CD4-positive, alpha-beta T cell (primary cell): ENCODE data around the gene WDCP. TPM values are rescaled to one million over a fixed set of nuclear protein-coding genes. Genes with fewer than 3 reads are reported as not detected.

Source experiments
- ATAC-seq: fragments of 200-7000 bp; cut with Tn5 transposase; one replicate; pipeline ENCODE4 v1.10.0; 2022; ENCODE audit warnings: mild to moderate bottlenecking; ENCODE audit not compliant: poor library complexity
- CTCF ChIA-PET: fragments of 350-600 bp; sonication (Branson Sonifier 250); formaldehyde crosslinking; loops from one replicate; lab custom pipeline; 2021; ENCODE audit warnings: antibody characterized with exemption, inconsistent platforms; lab: Charles Lee
- POLR2A ChIA-PET: fragments of 350-600 bp; sonication (Branson Sonifier 250); formaldehyde crosslinking; loops from one replicate; lab custom pipeline; 2021; ENCODE audit warnings: antibody characterized with exemption, inconsistent platforms; lab: Charles Lee
- DNase-seq, 14 experiments: peaks; one replicate each; pipeline ENCODE4 v3.0.0-alpha.2; 2013 to 2020; ENCODE audit warnings: mixed read lengths in 2 of 14
- H3K27ac ChIP-seq, 2 donors: one replicate each; pipeline versions ENCODE4 v1.5.1 to v1.7.0; 2013; ENCODE audit warnings: low read length in 2 of 2, low read depth in 1 of 2, mild to moderate bottlenecking in 1 of 2
- H3K27me3 ChIP-seq, 2 experiments: 1 replicate in 1 of 2; 2 replicates in 1 of 2; pipeline versions ENCODE4 v1.6.1 to v1.7.0; 2013; ENCODE audit warnings: low read length in 2 of 2, control low read depth in 1 of 2, mild to moderate bottlenecking in 1 of 2, moderate library complexity in 1 of 2; ENCODE audit not compliant: insufficient read depth in 2 of 2, control insufficient read depth in 1 of 2
- H3K36me3 ChIP-seq: one replicate; pipeline ENCODE4 v1.6.1; 2013; ENCODE audit warnings: low read length, control low read depth; ENCODE audit not compliant: insufficient read depth
- H3K4me1 ChIP-seq: one replicate; pipeline ENCODE4 v1.6.1; 2013; ENCODE audit warnings: low read length, control low read depth; ENCODE audit not compliant: insufficient read depth
- H3K4me3 ChIP-seq: one replicate; pipeline ENCODE4 v1.5.1; 2013; ENCODE audit warnings: mild to moderate bottlenecking, low read length, moderate library complexity
- H3K9me3 ChIP-seq, 2 experiments: 1 replicate in 1 of 2; 2 replicates in 1 of 2; pipeline versions ENCODE4 v1.6.1 to v1.7.0; 2013; ENCODE audit warnings: low read length in 2 of 2, mild to moderate bottlenecking in 2 of 2, control low read depth in 1 of 2, moderate library complexity in 1 of 2; ENCODE audit not compliant: control insufficient read depth in 1 of 2, insufficient read depth in 1 of 2
- H3K27ac Mint-ChIP-seq: one replicate; pipeline ENCODE4 v1.8.0; 2020; ENCODE audit warnings: mixed read lengths
- H3K27me3 Mint-ChIP-seq: one replicate; pipeline ENCODE4 v1.8.0; 2021; ENCODE audit warnings: mixed read lengths
- H3K36me3 Mint-ChIP-seq: one replicate; pipeline ENCODE4 v1.8.0; 2021; ENCODE audit warnings: low read depth, mixed read lengths
- H3K4me1 Mint-ChIP-seq: one replicate; pipeline ENCODE4 v1.8.0; 2021; ENCODE audit warnings: low read depth, mixed read lengths
- H3K4me3 Mint-ChIP-seq: one replicate; pipeline ENCODE4 v1.8.0; 2020; ENCODE audit warnings: mild to moderate bottlenecking, mixed read lengths
- H3K9me3 Mint-ChIP-seq: one replicate; pipeline ENCODE4 v1.8.0; 2020; ENCODE audit warnings: mixed read lengths
- CTCF ChIP-seq: fragments of 200-600 bp; IDR thresholded peaks from one replicate; pipeline ENCODE4 v1.8.0; 2022; ENCODE audit warnings: antibody characterized with exemption, mild to moderate bottlenecking
- intact Hi-C, 2 experiments: fragments of 100-400 bp; cut with DNase I in 1 of 2; cut with micrococcal nuclease in 1 of 2; formaldehyde crosslinking; loops; one replicate each; pipeline versions ENCODE4 v1.15.1 to v1.9.0; 2023 to 2025; cut with DNase I, micrococcal nuclease
- total RNA-seq, 174 experiments: library from RNA in 2 of 174; stranded (reverse) in 2 of 174; gene quantifications; one replicate each; pipeline ENCODE4 v1.2.3 and lab custom pipeline; 2021 to 2026

The WDCP gene
- total RNA-seq, 2 experiments from 2014 or later: 1.4 to 2.0 TPM

DNA sequence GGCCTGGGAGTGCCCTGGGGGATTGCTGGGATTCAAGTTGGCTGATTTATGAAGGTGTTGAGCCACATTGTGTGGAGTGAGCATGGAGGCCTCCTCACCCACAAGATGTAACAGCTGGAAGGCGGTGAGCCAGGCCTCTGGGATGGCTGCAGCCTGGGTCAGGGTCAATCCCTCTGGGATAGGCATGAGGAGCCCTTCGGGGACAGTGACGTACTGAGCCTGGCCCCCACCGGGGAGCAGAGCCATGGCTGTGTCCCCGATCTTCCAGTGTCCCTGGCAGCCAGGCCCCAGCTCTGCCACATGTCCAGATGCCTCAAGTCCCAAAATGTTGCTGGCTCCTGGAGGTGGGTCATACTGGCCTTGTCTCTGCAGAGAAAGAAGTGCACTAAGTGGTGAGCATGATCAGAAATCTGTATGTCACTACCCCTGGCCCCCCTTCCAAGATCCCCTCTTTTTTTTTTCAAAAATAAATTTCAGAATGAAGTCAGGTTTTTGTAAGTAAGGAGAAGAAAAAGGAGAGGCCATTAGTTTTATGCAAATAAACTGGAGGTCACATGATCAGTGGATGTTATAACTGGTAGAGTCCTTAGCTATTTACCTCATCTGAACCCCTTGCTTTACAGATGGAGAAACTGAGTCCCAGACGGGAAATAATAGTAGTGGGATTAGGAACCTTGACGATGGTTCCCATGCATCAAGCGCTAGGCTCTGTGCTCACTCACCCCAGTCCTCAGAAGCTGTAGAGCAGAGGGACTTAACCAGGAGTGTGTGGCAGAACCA is 35.8 kb upstream of the WDCP start:
- H3K9me3 Mint-ChIP-seq: no peaks in the 10 kb centered on the region

GRCh38 chr2:24080701-24081100 is 33.5 kb upstream of the WDCP start:
- no peak overlapping the region for H3K27ac Mint-ChIP-seq
- Histone ChIP-seq H3K4me3 (no peak overlapping the region), H3K36me3 (peaks cover 8% of the 10 kb centered on the region), H3K27ac (no peak overlapping the region), H3K27me3 (no peaks in the 10 kb centered on the region), H3K9me3 (no peaks in the 10 kb centered on the region), H3K4me1 (peaks cover 34% of the 10 kb centered on the region)
- intact Hi-C loops: no loop called here
- ChIA-PET CTCF (no interaction called here), POLR2A (no interaction called here)
- no peak for ATAC-seq
- H3K27me3 Mint-ChIP-seq: no peaks in the 10 kb centered on the region
- no peaks in the 10 kb centered on the region for H3K9me3 Mint-ChIP-seq
- peaks cover 34% of the 10 kb centered on the region for H3K4me1 Mint-ChIP-seq
- DNase-seq: no peak
- peaks cover 20% of the 10 kb centered on the region for H3K36me3 Mint-ChIP-seq
- TF ChIP-seq CTCF: no peak
- no peak overlapping the region for H3K4me3 Mint-ChIP-seq

More for the DNA sequence above, 35.8 kb upstream of the WDCP start:
- Histone ChIP-seq H3K27ac (no peak overlapping the region), H3K4me3 (no peak overlapping the region), H3K27me3 (no peaks in the 10 kb centered on the region), H3K4me1 (peaks cover 19% of the 10 kb centered on the region), H3K9me3 (no peaks in the 10 kb centered on the region), H3K36me3 (peaks cover 14% of the 10 kb centered on the region)
- intact Hi-C loops: no loop called here
- H3K36me3 Mint-ChIP-seq: peaks cover 24% of the 10 kb centered on the region
- no peak for TF ChIP-seq CTCF
- CTCF ChIA-PET: interaction anchor here (0.9 to 3.1 kb wide), 4 partner anchors 36 to 259 kb away, joined by 4 to 51 read pairs (median 23); partner anchors contain the start of genes ATAD2B and WDCP
- ATAC-seq: no peak
- H3K4me3 Mint-ChIP-seq: peak overlapping the region; percentile 91
- H3K4me1 Mint-ChIP-seq: peaks cover 21% of the 10 kb centered on the region
- POLR2A ChIA-PET: interaction anchor here (0.7 to 3.1 kb wide), 6 partner anchors 36 to 277 kb away, joined by 4 to 33 read pairs (median 7); partner anchors contain the start of genes ATAD2B, ITSN2 and WDCP
- H3K27ac Mint-ChIP-seq: peak overlapping the region; percentile 82
- no peaks in the 10 kb centered on the region for H3K27me3 Mint-ChIP-seq
- no peak for DNase-seq

DNA sequence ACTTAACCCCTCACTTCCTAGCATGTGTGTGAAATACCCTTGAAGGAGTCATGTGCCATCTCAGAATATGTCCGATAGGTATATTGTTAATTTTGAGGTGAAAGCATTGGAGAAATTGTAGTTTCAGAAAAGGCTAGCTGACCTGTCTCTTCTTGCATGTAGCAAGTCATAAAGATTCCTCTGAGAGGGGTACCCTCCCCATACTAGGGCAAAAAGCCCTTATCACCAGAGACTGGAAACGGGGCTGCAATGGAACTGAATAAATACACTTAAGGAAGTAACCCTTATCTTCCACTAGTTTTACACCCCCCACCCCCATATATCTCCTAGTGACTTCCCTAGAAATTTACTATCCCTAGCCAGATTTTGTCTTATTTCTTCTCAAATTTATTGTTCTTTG is 30.7 kb upstream of the WDCP start:
- Histone ChIP-seq H3K36me3 (peaks cover 18% of the 10 kb centered on the region), H3K9me3 (no peaks in the 10 kb centered on the region), H3K27ac (peak overlapping the region in 1 of 2 donors; percentile 95), H3K4me1 (peaks cover 27% of the 10 kb centered on the region), H3K4me3 (no peak overlapping the region), H3K27me3 (no peaks in the 10 kb centered on the region)
- no peak for TF ChIP-seq CTCF
- peaks cover 33% of the 10 kb centered on the region for H3K4me1 Mint-ChIP-seq
- DNase-seq: no peak
- peak overlapping the region; percentile 98 for H3K27ac Mint-ChIP-seq
- POLR2A ChIA-PET: interaction anchor here (1.4 to 2.8 kb wide), 3 partner anchors 30 to 151 kb away, joined by 6 to 132 read pairs (median 6); partner anchors contain the start of genes ATAD2B and WDCP
- H3K36me3 Mint-ChIP-seq: peaks cover 42% of the 10 kb centered on the region
- intact Hi-C loops: loop anchor here (1.0 to 10.0 kb wide), 7 partner anchors 31 to 1957 kb away; partner anchors contain the start of genes ATAD2B (in 1 of the 2), CENPO (in 1 of the 2), ITSN2 (in 1 of the 2) and NCOA1 (in 1 of the 2)
- H3K4me3 Mint-ChIP-seq: peak overlapping the region; percentile 97
- CTCF ChIA-PET: no interaction called here
- H3K27me3 Mint-ChIP-seq: no peaks in the 10 kb centered on the region
- H3K9me3 Mint-ChIP-seq: no peaks in the 10 kb centered on the region
- no peak for ATAC-seq
